Measurements from ENCODE around the gene OPN4. TPM values are rescaled to one million over a fixed set of nuclear protein-coding genes. Genes with fewer than 3 reads are reported as not detected.

Gene OPN4
- total RNA-seq, 1 donor from 2014 or later: not detected

GRCh38 chr10:86663046-86663345 lies 8.6 kb downstream of the OPN4 start:
- Histone ChIP-seq H4K20me1 (ENCODE audit: insufficient read depth, low read length) (no peaks in the 10 kb centered on the region), H3K36me3 (ENCODE audit: insufficient read depth, low read length) (no peaks in the 10 kb centered on the region), H3K4me2 (ENCODE audit: low read length) (no peak overlapping the region), H3K9me3 (ENCODE audit: insufficient read depth, low read depth, low read length) (no peaks in the 10 kb centered on the region), H2AFZ (ENCODE audit: low read depth, low read length) (no peak overlapping the region), H3K79me2 (ENCODE audit: insufficient read depth, low read length) (no peaks in the 10 kb centered on the region), H3K4me3 (ENCODE audit: insufficient read depth, low read depth, low read length) (no peak overlapping the region), H3K27me3 (ENCODE audit: insufficient read depth, low read length) (no peaks in the 10 kb centered on the region), H3K9ac (ENCODE audit: low read length) (no peak overlapping the region), H3K4me1 (ENCODE audit: insufficient read depth, low read length) (peaks cover 2% of the 10 kb centered on the region), H3K27ac (ENCODE audit: low read depth, low read length) (no peak overlapping the region)
- Mint-ChIP-seq H3K9me3 (ENCODE audit: unreplicated experiment) (peaks cover 2% of the 10 kb centered on the region), H3K36me3 (ENCODE audit: low read depth, unreplicated experiment) (no peaks in the 10 kb centered on the region), H3K27ac (ENCODE audit: unreplicated experiment) (no peak overlapping the region), H3K4me1 (ENCODE audit: low read depth, unreplicated experiment) (peaks cover 11% of the 10 kb centered on the region), H3K27me3 (ENCODE audit: low read depth, unreplicated experiment) (peaks cover 19% of the 10 kb centered on the region), H3K4me3 (ENCODE audit: unreplicated experiment) (no peak overlapping the region)
- no peak for TF ChIP-seq EZH2 (IDR thresholded peaks at IDR 0.05; ENCODE audit: insufficient read depth, low read length)
- no peak for TF ChIP-seq CTCF (IDR thresholded peaks at IDR 0.05; ENCODE audit: insufficient read depth, low read depth, low read length)
- DNase-seq (ENCODE audit: low read depth): no peak
- no peak for FAIRE-seq

DNA sequence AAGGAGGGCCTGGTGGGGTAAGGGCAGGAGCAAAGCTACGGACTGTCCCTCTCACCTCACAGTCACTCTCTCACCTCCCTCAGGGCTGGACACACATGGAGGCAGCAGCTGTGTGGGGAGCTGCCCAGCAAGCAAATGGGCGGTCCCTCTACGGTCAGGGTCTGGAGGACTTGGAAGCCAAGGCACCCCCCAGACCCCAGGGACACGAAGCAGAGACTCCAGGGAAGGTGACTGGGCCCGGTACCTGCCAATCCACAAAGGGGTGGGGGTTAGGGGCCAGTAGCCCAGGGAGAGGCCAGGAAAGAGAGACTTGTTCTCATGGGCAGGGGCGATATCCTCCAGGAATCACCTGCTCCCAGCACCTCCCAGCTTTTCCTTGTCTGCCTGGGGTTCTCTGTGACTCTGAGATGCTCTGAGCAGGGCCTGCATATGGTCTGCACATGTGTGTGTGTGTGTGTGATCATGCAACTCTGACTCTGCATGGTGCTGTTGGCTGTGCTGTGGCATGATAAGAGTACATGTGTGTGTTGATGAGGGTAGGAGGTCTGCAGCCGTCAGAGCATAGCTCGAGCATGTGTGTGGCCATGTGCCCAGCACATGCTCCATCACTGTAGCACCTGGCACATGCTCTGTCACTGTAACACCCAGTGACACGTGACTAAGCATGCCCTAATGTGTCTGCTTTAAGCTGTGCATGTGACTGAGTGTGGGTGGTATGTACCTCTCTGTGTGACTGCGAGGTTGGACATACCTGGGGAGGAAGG lies 9.4 kb downstream of the OPN4 start:
- Mint-ChIP-seq H3K4me3 (ENCODE audit: unreplicated experiment) (no peak overlapping the region), H3K36me3 (ENCODE audit: low read depth, unreplicated experiment) (no peaks in the 10 kb centered on the region), H3K4me1 (ENCODE audit: low read depth, unreplicated experiment) (peaks cover 18% of the 10 kb centered on the region), H3K27ac (ENCODE audit: unreplicated experiment) (no peak overlapping the region), H3K27me3 (ENCODE audit: low read depth, unreplicated experiment) (peaks cover 13% of the 10 kb centered on the region), H3K9me3 (ENCODE audit: unreplicated experiment) (peaks cover 1% of the 10 kb centered on the region)
- Histone ChIP-seq H2AFZ (ENCODE audit: low read depth, low read length) (no peak overlapping the region), H3K9me3 (ENCODE audit: insufficient read depth, low read depth, low read length) (no peaks in the 10 kb centered on the region), H3K79me2 (ENCODE audit: insufficient read depth, low read length) (no peaks in the 10 kb centered on the region), H3K4me1 (ENCODE audit: insufficient read depth, low read length) (peaks cover 10% of the 10 kb centered on the region), H3K36me3 (ENCODE audit: insufficient read depth, low read length) (no peaks in the 10 kb centered on the region), H3K4me3 (ENCODE audit: insufficient read depth, low read depth, low read length) (no peak overlapping the region), H3K4me2 (ENCODE audit: low read length) (no peak overlapping the region), H3K9ac (ENCODE audit: low read length) (no peak overlapping the region), H3K27ac (ENCODE audit: low read depth, low read length) (no peak overlapping the region), H3K27me3 (ENCODE audit: insufficient read depth, low read length) (no peaks in the 10 kb centered on the region), H4K20me1 (ENCODE audit: insufficient read depth, low read length) (no peaks in the 10 kb centered on the region)
- no peak for FAIRE-seq
- TF ChIP-seq EZH2 (IDR thresholded peaks at IDR 0.05; ENCODE audit: insufficient read depth, low read length): no peak
- TF ChIP-seq CTCF (IDR thresholded peaks at IDR 0.05; ENCODE audit: insufficient read depth, low read depth, low read length): no peak
- no peak for DNase-seq (ENCODE audit: low read depth)

Measured in astrocyte (in vitro differentiated cells and primary cell).